A549 (cell line): ENCODE measurements around the gene MFN2. TPM values are rescaled to one million over a fixed set of nuclear protein-coding genes. Genes with fewer than 3 reads are reported as not detected.

ENCODE experiments used
- ATAC-seq, 2 experiments: fragments of 200-7000 bp in 1 of 2; fragments of >200 bp in 1 of 2; cut with Nextera tagmentation in 1 of 2; cut with Tn5 transposase in 1 of 2; 3 replicates each; pipeline versions ENCODE4 v1.8.0 to v1.9.1; 2018 to 2020; ENCODE audit warnings: mild to moderate bottlenecking in 1 of 2, moderate library complexity in 1 of 2
- CTCF ChIA-PET: fragments of 300-600 bp; sonication (Branson Sonifier 250); formaldehyde crosslinking; extraction: SDS; loops from one replicate; lab custom pipeline; 2021; ENCODE audit warnings: antibody characterized with exemption, inconsistent platforms; lab: Yijun Ruan, JAX
- POLR2A ChIA-PET: fragments of 350-600 bp; formaldehyde crosslinking; extraction: SDS; loops from one replicate; lab custom pipeline; 2021; ENCODE audit warnings: antibody characterized with exemption, inconsistent platforms; lab: Yijun Ruan, JAX
- DNase-seq, 2 experiments: peaks; one replicate each; pipeline versions ENCODE4 v3.0.0 to v3.0.0-alpha.2; 2011 to 2016; ENCODE audit warnings: low read depth in 1 of 2, low spot score in 1 of 2
- FAIRE-seq: peaks from 2 replicates; lab custom pipeline; 2011; peaks lifted over from hg19 to GRCh38; lab: Jason Lieb, UNC
- H3K27ac ChIP-seq, 2 experiments: fragments of >200 bp; sonication (Bioruptor Twin); formaldehyde crosslinking; 3 replicates each; pipeline ENCODE4 v1.5.1; 2016 to 2017
- H3K4me1 ChIP-seq: fragments of >200 bp; sonication (Bioruptor Twin); formaldehyde crosslinking; 3 replicates; pipeline ENCODE4 v1.6.1; 2016
- H3K4me2 ChIP-seq: fragments of >200 bp; sonication (Bioruptor Twin); formaldehyde crosslinking; 3 replicates; pipeline ENCODE4 v1.6.1; 2016
- H3K4me3 ChIP-seq: fragments of >200 bp; sonication (Bioruptor Twin); formaldehyde crosslinking; 3 replicates; pipeline ENCODE4 v1.5.1; 2016
- H3K9me3 ChIP-seq: fragments of >200 bp; sonication (Bioruptor Twin); formaldehyde crosslinking; 3 replicates; pipeline ENCODE4 v1.6.1; 2016
- BHLHE40 ChIP-seq: IDR thresholded peaks from 2 replicates; pipeline ENCODE4 v1.6.1; 2012; ENCODE audit warnings: low read depth, low read length, inconsistent platforms
- E2F6 ChIP-seq: IDR thresholded peaks from 2 replicates; pipeline ENCODE4 v1.6.1; 2012; ENCODE audit warnings: low read depth, borderline replicate concordance
- EHF ChIP-seq: fragments of 250-450 bp; sonication (Bioruptor Pico); IDR thresholded peaks from 2 replicates; pipeline ENCODE4 v1.5.0; 2020; ENCODE audit warnings: mild to moderate bottlenecking
- ELK1 ChIP-seq: fragments of 150-350 bp; IDR thresholded peaks from 2 replicates; pipeline ENCODE4 v1.6.1; 2014; ENCODE audit warnings: low read depth, mild to moderate bottlenecking, low read length
- FOSL2 ChIP-seq, 2 experiments: fragments of 450-650 bp in 1 of 2; fragments of >200 bp in 1 of 2; sonication (Bioruptor Twin) in 1 of 2; formaldehyde crosslinking; IDR thresholded peaks; 2 replicates each; pipeline versions ENCODE4 v1.5.0 to v1.6.1; 2016 to 2020; ENCODE audit warnings: mild to moderate bottlenecking in 1 of 2, moderate library complexity in 1 of 2
- FOXS1 ChIP-seq: fragments of 250-450 bp; sonication (Bioruptor Pico); IDR thresholded peaks from 2 replicates; pipeline ENCODE4 v1.5.0; 2020; ENCODE audit warnings: mild to moderate bottlenecking, moderate library complexity
- HDAC2 ChIP-seq: fragments of 200-600 bp; sonication (generic); IDR thresholded peaks from 2 replicates; pipeline ENCODE4 v1.6.1; 2016
- HOXA7 ChIP-seq: fragments of 250-450 bp; sonication (Bioruptor Pico); IDR thresholded peaks from 2 replicates; pipeline ENCODE4 v1.5.0; 2020; ENCODE audit warnings: mild to moderate bottlenecking, moderate library complexity
- HOXB13 ChIP-seq: fragments of 250-450 bp; sonication (Bioruptor Pico); IDR thresholded peaks from 2 replicates; pipeline ENCODE4 v1.5.0; 2020; ENCODE audit warnings: low read depth, mild to moderate bottlenecking, moderate library complexity
- HOXB5 ChIP-seq: fragments of 250-450 bp; sonication (Bioruptor Pico); IDR thresholded peaks from 2 replicates; pipeline ENCODE4 v1.5.0; 2020; ENCODE audit warnings: mild to moderate bottlenecking, moderate library complexity
- MAX ChIP-seq: IDR thresholded peaks from 2 replicates; pipeline ENCODE4 v1.6.1; 2012
- MAZ ChIP-seq: fragments of 150-350 bp; IDR thresholded peaks from 2 replicates; pipeline ENCODE4 v1.6.1; 2014; ENCODE audit warnings: antibody characterized with exemption, low read depth, low read length, borderline replicate concordance
- MYC ChIP-seq: IDR thresholded peaks from 2 replicates; pipeline ENCODE4 v1.6.1; 2012; ENCODE audit warnings: mild to moderate bottlenecking, inconsistent platforms, low read length, improper control_type of control experiment, borderline replicate concordance
- NFE2L2 ChIP-seq: fragments of 150-350 bp; conservative IDR thresholded peaks from 2 replicates; pipeline ENCODE4 v1.6.1; 2014; ENCODE audit warnings: low read length
- NPAS2 ChIP-seq: fragments of 250-450 bp; sonication (Bioruptor Pico); IDR thresholded peaks from 2 replicates; pipeline ENCODE4 v1.8.0; 2022; ENCODE audit warnings: mild to moderate bottlenecking, moderate library complexity, borderline replicate concordance
- NR3C1 ChIP-seq: fragments of >200 bp; sonication (Bioruptor Twin); formaldehyde crosslinking; IDR thresholded peaks from 3 replicates; pipeline ENCODE4 v1.6.1; 2017
- PHF8 ChIP-seq: fragments of 200-600 bp; sonication (generic); IDR thresholded peaks from 2 replicates; pipeline ENCODE4 v1.6.1; 2016; ENCODE audit warnings: low read depth, mild to moderate bottlenecking, antibody characterized with exemption, moderate library complexity, borderline replicate concordance
- POLR2AphosphoS2 ChIP-seq: conservative IDR thresholded peaks from 2 replicates; pipeline ENCODE4 v1.6.1; 2012; ENCODE audit warnings: low read length, improper control_type of control experiment, inconsistent platforms
- RAD21 ChIP-seq, 2 experiments: fragments of >200 bp in 1 of 2; sonication (Bioruptor Twin) in 1 of 2; formaldehyde crosslinking in 1 of 2; IDR thresholded peaks in 1 of 2; conservative IDR thresholded peaks in 1 of 2; 2 replicates in 1 of 2; 3 replicates in 1 of 2; pipeline ENCODE4 v1.6.1; 2012 to 2018; ENCODE audit warnings: inconsistent platforms in 1 of 2
- RARB ChIP-seq: fragments of 250-450 bp; sonication (Bioruptor Pico); IDR thresholded peaks from 2 replicates; pipeline ENCODE4 v1.8.0; 2021; ENCODE audit warnings: mild to moderate bottlenecking, moderate library complexity
- RNF2 ChIP-seq: fragments of 200-600 bp; sonication (generic); IDR thresholded peaks from 2 replicates; pipeline ENCODE4 v1.6.1; 2016; ENCODE audit warnings: low read depth, mild to moderate bottlenecking, antibody characterized with exemption, moderate library complexity, borderline replicate concordance
- SREBF2 ChIP-seq: fragments of 450-650 bp; IDR thresholded peaks from 2 replicates; pipeline ENCODE4 v1.6.1; 2014; ENCODE audit warnings: mild to moderate bottlenecking, moderate library complexity
- ZFP36 ChIP-seq: fragments of 450-650 bp; IDR thresholded peaks from 2 replicates; pipeline ENCODE4 v1.6.1; 2014; ENCODE audit warnings: borderline replicate concordance; ENCODE audit not compliant: partially characterized antibody
- ZNF302 ChIP-seq: fragments of 250-450 bp; sonication (Bioruptor Pico); IDR thresholded peaks from 2 replicates; pipeline ENCODE4 v1.9.0; 2021; ENCODE audit warnings: inconsistent platforms, mild to moderate bottlenecking, moderate library complexity
- WGBS: methylation state at CpG from one replicate; pipeline ENCODE4 v1.1.6; 2017; ENCODE audit errors: missing lambda C conversion rate; 5-methylcytosine and 5-hydroxymethylcytosine counted together
- polyA plus RNA-seq, 4 experiments: library from polyadenylated mRNA; depleted of rRNA in 3 of 4; stranded (reverse); fragments of >200 nt; fragmentation: RNase III in 1 of 4; extraction: RNeasy Plus Mini Kit Qiagen cat#74134 plus additional on column Dnase treatment in 1 of 4; gene quantifications; 2 replicates in 3 of 4; 3 replicates in 1 of 4; pipeline ENCODE4 v1.2.3, GENCODE V29; 2011 to 2017

Gene MFN2
- polyA plus RNA-seq, 2 of the 4 experiments (the other 2 are of a cell fraction) = 34.7 to 36.8 TPM

- no peak overlapping the region for H3K4me3 ChIP-seq
- ChIA-PET CTCF (no interaction called here), POLR2A (no interaction called here)
- no peaks in the 10 kb centered on the region for H3K9me3 ChIP-seq
- H3K27ac ChIP-seq = no peak overlapping the region
- no peak for TF ChIP-seq FOSL2 (IDR thresholded peaks at IDR 0.05)
- no peak for TF ChIP-seq FOSL2 (CRISPR knock-in tag; IDR thresholded peaks at IDR 0.05)
- TF ChIP-seq NPAS2 (CRISPR knock-in tag) = no peak
- TF ChIP-seq E2F6 = no peak
- TF ChIP-seq ZNF302 (CRISPR knock-in tag) = no peak
- TF ChIP-seq ZFP36 = no peak
- no peak for TF ChIP-seq MAX
- no peak for TF ChIP-seq SREBF2
- TF ChIP-seq ELK1 = no peak
- no peak for TF ChIP-seq POLR2AphosphoS2
- TF ChIP-seq FOXS1 = no peak
- no peak for TF ChIP-seq HOXA7 (CRISPR knock-in tag)
- no peak for TF ChIP-seq BHLHE40
- no peak for TF ChIP-seq HDAC2
- TF ChIP-seq NFE2L2 = no peak
- no peak for TF ChIP-seq PHF8
- no peak for TF ChIP-seq NR3C1
- FAIRE-seq = no peak
- peaks cover 8% of the 10 kb centered on the region; the same call in 1 of the 3 replicates for H3K4me1 ChIP-seq
- ATAC-seq = peak in 1 of 2 experiments; percentile 45; a peak in 1 of 6 replicates
- WGBS = 86% methylated on average over 13 of the region's 14 CpGs
- H3K4me2 ChIP-seq = no peak overlapping the region
- DNase-seq = no peak
Observed at GRCh38 chr1:12052997-12053686, 72.9 kb downstream of the MFN2 start.

- FAIRE-seq (no peak), DNase-seq (no peak), ATAC-seq (no peak)
- ChIA-PET CTCF (interaction anchor here (0.6 kb wide), 1 partner anchor 26 kb away, joined by 3 read pairs; no protein-coding TSS in a partner anchor), POLR2A (no interaction called here)
- H3K4me3 ChIP-seq = no peak overlapping the region
- H3K4me1 ChIP-seq = peaks cover 8% of the 10 kb centered on the region; the same call in 1 of the 3 replicates
- H3K27ac ChIP-seq = no peak overlapping the region
- no peak overlapping the region for H3K4me2 ChIP-seq
- 74% methylated on average over 5 of the region's 13 CpGs for WGBS
- no peak for TF ChIP-seq HDAC2
- no peaks in the 10 kb centered on the region for H3K9me3 ChIP-seq
Observed at GRCh38 chr1:12053752-12054548, 73.7 kb downstream of the MFN2 start.

- Histone ChIP-seq H3K27ac (no peak overlapping the region), H3K4me3 (no peak overlapping the region), H3K9me3 (no peaks in the 10 kb centered on the region), H3K4me2 (no peak overlapping the region), H3K4me1 (peaks cover 8% of the 10 kb centered on the region; the same call in 1 of the 3 replicates)
- 88% methylated on average over 6 of the region's 6 CpGs for WGBS
- ChIA-PET CTCF (interaction anchor here (1.6 to 2.0 kb wide), 2 partner anchors 24 kb away, joined by 3 to 4 read pairs; no protein-coding TSS in a partner anchor), POLR2A (no interaction called here)
- DNase-seq = no peak
- TF ChIP-seq RARB (CRISPR knock-in tag) = no peak
- no peak for TF ChIP-seq HOXB13 (CRISPR knock-in tag)
- no peak for TF ChIP-seq MAZ
- TF ChIP-seq EHF = no peak
- TF ChIP-seq RAD21 (conservative IDR thresholded peaks at IDR 0.05 in 1 of 2, IDR thresholded peaks at IDR 0.05 in 1 of 2) = no peak
- no peak for TF ChIP-seq RNF2
- TF ChIP-seq MYC = no peak
- TF ChIP-seq HOXB5 = no peak
- ATAC-seq = no peak
- FAIRE-seq = no peak
Observed at GRCh38 chr1:12055259-12055658, 75.0 kb downstream of the MFN2 start.
